ENCODE results near the gene MAML3.

Gene MAML3

DNA sequence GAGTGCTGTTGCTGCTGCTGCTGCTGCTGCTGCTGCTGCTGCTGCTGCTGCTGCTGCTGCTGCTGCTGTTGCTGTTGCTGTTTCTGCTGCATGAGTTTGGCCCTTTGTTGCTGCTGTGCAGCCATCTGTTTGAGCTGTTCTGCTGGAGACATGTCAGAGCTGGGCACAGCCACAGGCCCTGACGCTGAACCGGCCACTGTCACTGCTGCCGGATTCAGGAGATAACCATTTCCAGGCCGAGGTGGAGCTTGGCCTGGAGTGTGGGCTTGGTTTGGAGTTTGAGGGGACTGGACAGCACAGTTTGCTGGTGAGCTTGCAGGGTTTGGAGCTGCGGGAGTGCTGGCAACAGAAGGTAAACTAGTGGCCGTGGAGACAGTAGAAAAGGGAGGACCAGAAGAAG lies 264.1 kb downstream of the MAML3 start:
- H3K4me3 ChIP-seq (ENCODE audit: control insufficient read depth, low read depth, low read length): no peak overlapping the region
- DNase-seq (ENCODE audit: low read depth): no peak
- TF ChIP-seq, protein P1, sequence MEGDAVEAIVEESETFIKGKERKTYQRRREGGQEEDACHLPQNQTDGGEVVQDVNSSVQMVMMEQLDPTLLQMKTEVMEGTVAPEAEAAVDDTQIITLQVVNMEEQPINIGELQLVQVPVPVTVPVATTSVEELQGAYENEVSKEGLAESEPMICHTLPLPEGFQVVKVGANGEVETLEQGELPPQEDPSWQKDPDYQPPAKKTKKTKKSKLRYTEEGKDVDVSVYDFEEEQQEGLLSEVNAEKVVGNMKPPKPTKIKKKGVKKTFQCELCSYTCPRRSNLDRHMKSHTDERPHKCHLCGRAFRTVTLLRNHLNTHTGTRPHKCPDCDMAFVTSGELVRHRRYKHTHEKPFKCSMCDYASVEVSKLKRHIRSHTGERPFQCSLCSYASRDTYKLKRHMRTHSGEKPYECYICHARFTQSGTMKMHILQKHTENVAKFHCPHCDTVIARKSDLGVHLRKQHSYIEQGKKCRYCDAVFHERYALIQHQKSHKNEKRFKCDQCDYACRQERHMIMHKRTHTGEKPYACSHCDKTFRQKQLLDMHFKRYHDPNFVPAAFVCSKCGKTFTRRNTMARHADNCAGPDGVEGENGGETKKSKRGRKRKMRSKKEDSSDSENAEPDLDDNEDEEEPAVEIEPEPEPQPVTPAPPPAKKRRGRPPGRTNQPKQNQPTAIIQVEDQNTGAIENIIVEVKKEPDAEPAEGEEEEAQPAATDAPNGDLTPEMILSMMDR (IDR thresholded peaks at IDR 0.05; ENCODE audit: control insufficient read depth, insufficient read depth, low read depth, low read length, missing control alignments): no peak

DNA sequence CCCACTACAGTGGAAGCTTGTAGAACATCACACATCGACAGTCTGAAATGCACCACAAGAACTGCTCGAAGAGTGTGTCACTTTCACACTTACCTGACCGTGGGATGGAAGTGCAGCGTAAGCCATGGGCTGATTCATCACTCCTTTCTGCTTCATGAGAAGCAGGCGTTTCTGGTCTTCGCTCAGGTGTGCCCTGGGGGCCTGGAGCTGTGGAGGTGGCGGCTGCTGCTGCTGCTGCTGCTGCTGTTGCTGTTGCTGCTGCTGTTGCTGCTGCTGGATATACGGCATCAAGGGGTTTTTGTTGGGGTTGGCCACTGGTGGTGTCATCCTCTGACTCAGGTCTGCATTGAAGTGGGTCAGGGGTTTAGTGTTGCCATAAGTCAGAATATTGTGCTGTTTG lies 264.7 kb downstream of the MAML3 start:
- DNase-seq (ENCODE audit: low read depth): no peak
- H3K4me3 ChIP-seq (ENCODE audit: control insufficient read depth, low read depth, low read length): no peak overlapping the region
- TF ChIP-seq, protein P1 (IDR thresholded peaks at IDR 0.05; ENCODE audit: control insufficient read depth, insufficient read depth, low read depth, low read length, missing control alignments): no peak

DNA sequence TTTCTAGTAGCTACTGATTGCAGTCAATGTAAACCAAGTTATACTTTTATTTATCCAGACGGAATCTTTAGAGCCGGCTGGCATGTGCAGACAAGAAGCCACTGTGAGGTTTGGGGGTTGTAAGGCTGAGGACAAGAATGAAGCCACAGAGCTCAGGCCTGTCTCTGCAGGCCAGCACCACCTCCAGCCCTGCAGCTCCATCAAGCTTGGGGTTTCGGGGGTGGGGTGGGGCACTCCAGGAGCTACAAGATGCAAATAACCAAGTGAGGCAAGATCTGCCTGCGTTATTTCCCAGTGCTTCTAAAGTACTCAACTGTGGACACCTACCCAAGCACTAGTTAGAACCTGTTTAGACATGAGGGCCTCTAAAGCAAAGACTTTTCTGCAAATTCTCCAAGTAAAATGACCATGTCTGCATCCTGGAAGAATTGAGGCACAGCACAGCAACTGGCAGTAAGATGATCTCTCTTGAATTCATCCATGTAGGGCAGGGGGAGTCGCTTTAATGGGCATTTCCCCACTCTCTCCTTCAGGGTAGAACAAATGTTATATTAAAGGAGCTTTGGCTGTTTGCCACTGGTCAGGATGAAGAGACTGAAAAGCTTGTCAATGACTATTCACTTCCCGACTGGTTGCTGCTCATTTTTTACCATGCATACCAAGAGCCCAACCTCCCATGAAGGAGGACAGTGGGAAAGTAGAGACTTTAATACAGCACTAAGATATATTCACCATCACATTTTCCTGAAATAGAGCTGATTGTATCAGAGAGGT lies 265.8 kb downstream of the MAML3 start:
- TF ChIP-seq, protein P1 (IDR thresholded peaks at IDR 0.05; ENCODE audit: control insufficient read depth, insufficient read depth, low read depth, low read length, missing control alignments): no peak

DNA sequence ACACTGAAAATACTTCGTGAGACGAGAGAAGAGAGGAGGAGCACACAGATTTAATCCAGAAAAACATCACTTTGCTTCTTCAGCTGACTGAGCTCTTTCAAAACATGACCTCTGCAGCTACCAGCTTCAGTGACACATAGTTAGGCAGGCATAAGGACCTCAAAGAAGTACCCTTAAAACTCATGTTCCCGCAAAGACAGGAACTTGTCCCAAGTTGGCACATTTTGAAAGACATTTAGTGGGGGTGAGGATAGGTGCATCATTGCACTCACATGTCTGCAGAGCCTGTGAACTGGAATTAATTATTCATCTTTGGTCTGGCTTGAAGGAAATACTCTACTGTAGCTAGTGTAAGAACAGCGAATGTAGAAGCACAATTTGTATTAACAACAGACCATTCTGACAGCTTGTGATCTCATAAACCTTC lies 266.6 kb downstream of the MAML3 start:
- TF ChIP-seq, protein P1 (IDR thresholded peaks at IDR 0.05; ENCODE audit: control insufficient read depth, insufficient read depth, low read depth, low read length, missing control alignments): no peak
- DNase-seq (ENCODE audit: low read depth): no peak
- H3K4me3 ChIP-seq (ENCODE audit: control insufficient read depth, low read depth, low read length): no peak overlapping the region

More for the DNA sequence above, 265.8 kb downstream of the MAML3 start:
- H3K4me3 ChIP-seq (ENCODE audit: control insufficient read depth, low read depth, low read length): no peak overlapping the region
- DNase-seq (ENCODE audit: low read depth): no peak

DNA sequence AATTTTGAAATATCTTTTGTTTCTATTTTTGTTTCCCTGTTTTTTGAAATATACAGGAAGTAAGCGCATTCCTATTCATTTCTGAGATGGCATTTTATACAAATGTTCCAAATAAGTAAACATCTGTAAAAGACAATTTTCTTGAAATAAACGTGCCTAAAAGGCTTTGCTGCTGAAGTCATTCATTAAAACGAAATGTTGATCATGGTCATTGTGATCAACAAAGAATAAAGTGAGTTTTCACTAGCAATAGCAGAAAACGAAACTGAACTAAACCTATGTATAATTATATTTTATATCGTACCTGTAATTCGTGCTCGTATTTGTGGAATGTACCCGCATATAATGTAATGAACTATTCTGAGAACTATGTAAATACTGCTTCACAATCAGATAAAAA lies 267.2 kb downstream of the MAML3 start:
- H3K4me3 ChIP-seq (ENCODE audit: control insufficient read depth, low read depth, low read length): no peak overlapping the region
- DNase-seq (ENCODE audit: low read depth): no peak
- TF ChIP-seq, protein P1 (IDR thresholded peaks at IDR 0.05; ENCODE audit: control insufficient read depth, insufficient read depth, low read depth, low read length, missing control alignments): no peak

DNA sequence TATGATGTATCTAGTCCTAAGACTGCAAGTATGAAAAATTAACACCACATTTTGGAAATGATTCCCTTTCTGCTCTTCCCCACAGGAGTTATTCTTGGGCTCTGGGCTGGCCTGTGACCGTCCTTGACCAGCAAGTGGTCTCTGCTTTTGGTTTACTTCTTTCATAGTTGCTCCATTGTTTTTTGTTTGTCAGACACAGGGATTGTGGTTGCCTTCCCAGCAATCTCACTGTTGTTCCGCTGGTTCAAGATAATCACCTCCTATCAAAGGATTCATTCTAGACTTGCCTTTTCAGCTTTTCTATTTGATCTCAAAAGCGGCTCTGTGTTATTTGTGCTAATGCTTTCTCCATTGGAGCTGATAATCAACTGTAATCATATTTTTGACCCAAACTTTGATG lies 269.5 kb downstream of the MAML3 start:
- TF ChIP-seq, protein P1 (IDR thresholded peaks at IDR 0.05; ENCODE audit: control insufficient read depth, insufficient read depth, low read depth, low read length, missing control alignments): no peak
- no peak for DNase-seq (ENCODE audit: low read depth)
- no peak overlapping the region for H3K4me3 ChIP-seq (ENCODE audit: control insufficient read depth, low read depth, low read length)

Measured in AG09309 (cell line).